WTC11 (cell line): ENCODE measurements around the gene ONECUT2. TPM values are rescaled to one million over a fixed set of nuclear protein-coding genes. Genes with fewer than 3 reads are reported as not detected.

Experiments
- ATAC-seq: fragments of 200-7000 bp; cut with Tn5 transposase; 2 replicates; pipeline ENCODE4 v1.10.0; 2021; ENCODE audit warnings: mild to moderate bottlenecking, moderate library complexity
- CTCF ChIA-PET: fragments of 300-600 bp; sonication (Branson Sonifier 250); formaldehyde crosslinking; loops from one replicate; lab custom pipeline; 2021; ENCODE audit warnings: antibody characterized with exemption; lab: Charles Lee
- POLR2A ChIA-PET: fragments of 350-600 bp; sonication (Branson Sonifier 250); formaldehyde crosslinking; loops from one replicate; lab custom pipeline; 2021; ENCODE audit warnings: antibody characterized with exemption; lab: Charles Lee
- DNase-seq: peaks from one replicate; pipeline ENCODE4 v3.0.0; 2021; ENCODE audit warnings: low spot score
- H3K27ac Mint-ChIP-seq: 2 replicates; pipeline ENCODE4 v1.8.0; 2021; ENCODE audit warnings: mixed read lengths
- H3K27me3 Mint-ChIP-seq: 2 replicates; pipeline ENCODE4 v1.8.0; 2021; ENCODE audit warnings: low read depth, mild to moderate bottlenecking, moderate library complexity, mixed read lengths
- H3K36me3 Mint-ChIP-seq: 2 replicates; pipeline ENCODE4 v1.8.0; 2021; ENCODE audit warnings: mixed read lengths
- H3K4me1 Mint-ChIP-seq: 2 replicates; pipeline ENCODE4 v1.8.0; 2022; ENCODE audit warnings: mixed read lengths
- H3K4me3 Mint-ChIP-seq: 2 replicates; pipeline ENCODE4 v1.8.0; 2021; ENCODE audit warnings: mild to moderate bottlenecking, moderate library complexity, mixed read lengths
- H3K9me3 Mint-ChIP-seq: 2 replicates; pipeline ENCODE4 v1.8.0; 2021; ENCODE audit warnings: mixed read lengths
- AFF4 ChIP-seq: sonication (generic); formaldehyde crosslinking; IDR thresholded peaks from 2 replicates; pipeline ENCODE4 v1.8.1; 2023; ENCODE audit warnings: mild to moderate bottlenecking, missing genetic modification reagents, borderline replicate concordance
- ATF1 ChIP-seq: sonication (generic); formaldehyde crosslinking; IDR thresholded peaks from 2 replicates; pipeline ENCODE4 v1.8.1; 2023; ENCODE audit warnings: mild to moderate bottlenecking, moderate library complexity, missing genetic modification reagents
- CDX4 ChIP-seq: fragments of 250-450 bp; sonication (Bioruptor Pico); IDR thresholded peaks from 2 replicates; pipeline ENCODE4 v1.9.0; 2021; ENCODE audit warnings: moderate library complexity, mild to moderate bottlenecking, inconsistent platforms, borderline replicate concordance
- ELF4 ChIP-seq: sonication (generic); formaldehyde crosslinking; IDR thresholded peaks from 2 replicates; pipeline ENCODE4 v1.8.1; 2022; ENCODE audit warnings: low read depth, mild to moderate bottlenecking, moderate library complexity, missing genetic modification reagents
- FOXK1 ChIP-seq: sonication (generic); formaldehyde crosslinking; IDR thresholded peaks from 2 replicates; pipeline ENCODE4 v1.8.0; 2022; ENCODE audit warnings: mild to moderate bottlenecking, moderate library complexity, missing genetic modification reagents
- IRF1 ChIP-seq: sonication (generic); formaldehyde crosslinking; IDR thresholded peaks from 2 replicates; pipeline ENCODE4 v1.8.0; 2023; ENCODE audit warnings: missing genetic modification reagents
- IRF2 ChIP-seq: sonication (generic); formaldehyde crosslinking; IDR thresholded peaks from 2 replicates; pipeline ENCODE4 v1.8.0; 2022; ENCODE audit warnings: low read depth, missing genetic modification reagents, borderline replicate concordance
- JUN ChIP-seq: sonication (generic); formaldehyde crosslinking; IDR thresholded peaks from 2 replicates; pipeline ENCODE4 v1.8.0; 2023; ENCODE audit warnings: mild to moderate bottlenecking, missing genetic modification reagents
- KAT7 ChIP-seq: sonication (generic); formaldehyde crosslinking; IDR thresholded peaks from 2 replicates; pipeline ENCODE4 v1.8.1; 2023; ENCODE audit warnings: missing genetic modification reagents, mild to moderate bottlenecking, borderline replicate concordance
- MAX ChIP-seq: sonication (generic); formaldehyde crosslinking; IDR thresholded peaks from 2 replicates; pipeline ENCODE4 v1.8.0; 2022; ENCODE audit warnings: mild to moderate bottlenecking, missing genetic modification reagents
- MYBL2 ChIP-seq: sonication (generic); formaldehyde crosslinking; IDR thresholded peaks from 2 replicates; pipeline ENCODE4 v1.8.1; 2023; ENCODE audit warnings: mild to moderate bottlenecking, moderate library complexity, missing genetic modification reagents
- NFATC4 ChIP-seq: fragments of 250-450 bp; sonication (Bioruptor Pico); IDR thresholded peaks from 2 replicates; pipeline ENCODE4 v1.9.0; 2021; ENCODE audit warnings: mild to moderate bottlenecking
- NR1H2 ChIP-seq: sonication (generic); formaldehyde crosslinking; IDR thresholded peaks from 2 replicates; pipeline ENCODE4 v1.9.0; 2021; ENCODE audit warnings: mild to moderate bottlenecking, moderate library complexity, missing genetic modification reagents
- NR3C1 ChIP-seq: sonication (generic); formaldehyde crosslinking; conservative IDR thresholded peaks from 2 replicates; pipeline ENCODE4 v1.8.1; 2023; ENCODE audit warnings: low read depth, mild to moderate bottlenecking, missing genetic modification reagents
- PREB ChIP-seq: sonication (generic); formaldehyde crosslinking; IDR thresholded peaks from 2 replicates; pipeline ENCODE4 v1.8.1; 2022; ENCODE audit warnings: mild to moderate bottlenecking, missing genetic modification reagents, moderate library complexity, borderline replicate concordance
- PRRX2 ChIP-seq: fragments of 250-450 bp; sonication (Bioruptor Pico); IDR thresholded peaks from 2 replicates; pipeline ENCODE4 v1.8.0; 2021; ENCODE audit warnings: mild to moderate bottlenecking
- RORB ChIP-seq: fragments of 250-450 bp; sonication (Bioruptor Pico); IDR thresholded peaks from 2 replicates; pipeline ENCODE4 v1.9.0; 2021; ENCODE audit warnings: mild to moderate bottlenecking
- SOX15 ChIP-seq: fragments of 250-450 bp; sonication (Bioruptor Pico); IDR thresholded peaks from 2 replicates; pipeline ENCODE4 v1.9.0; 2021; ENCODE audit warnings: mild to moderate bottlenecking
- SP1 ChIP-seq: sonication (generic); formaldehyde crosslinking; conservative IDR thresholded peaks from 2 replicates; pipeline ENCODE4 v1.8.1; 2022; ENCODE audit warnings: missing genetic modification reagents
- TCF7 ChIP-seq: sonication (generic); formaldehyde crosslinking; IDR thresholded peaks from 2 replicates; pipeline ENCODE4 v1.8.0; 2022; ENCODE audit warnings: mild to moderate bottlenecking, low read depth, missing genetic modification reagents, moderate library complexity
- USF2 ChIP-seq: sonication (generic); formaldehyde crosslinking; IDR thresholded peaks from 2 replicates; pipeline ENCODE4 v1.8.1; 2023; ENCODE audit warnings: mild to moderate bottlenecking, missing genetic modification reagents, moderate library complexity
- ZNF232 ChIP-seq: sonication (generic); formaldehyde crosslinking; IDR thresholded peaks from 2 replicates; pipeline ENCODE4 v1.8.0; 2022; ENCODE audit warnings: mild to moderate bottlenecking, missing genetic modification reagents
- ZNF317 ChIP-seq: sonication (generic); formaldehyde crosslinking; IDR thresholded peaks from 2 replicates; pipeline ENCODE4 v1.8.1; 2023; ENCODE audit warnings: low read depth, mild to moderate bottlenecking, moderate library complexity, missing genetic modification reagents, borderline replicate concordance
- ZNF416 ChIP-seq: fragments of 250-450 bp; sonication (Bioruptor Pico); IDR thresholded peaks from 2 replicates; pipeline ENCODE4 v1.9.0; 2021; ENCODE audit warnings: mild to moderate bottlenecking, inconsistent platforms
- ZNF671 ChIP-seq: fragments of 250-450 bp; sonication (Bioruptor Pico); IDR thresholded peaks from 2 replicates; pipeline ENCODE4 v1.8.0; 2021; ENCODE audit warnings: mild to moderate bottlenecking
- total RNA-seq: library from RNA; stranded (reverse); gene quantifications from 3 replicates; pipeline ENCODE4 v1.2.3, GENCODE V29; 2021

The ONECUT2 gene
- total RNA-seq, 1 experiment from 2014 or later: 0.87 TPM

GRCh38 chr18:57438743-57439608 is 3.8 kb downstream of the ONECUT2 start:
- Mint-ChIP-seq H3K27me3 (peaks cover 99% of the 10 kb centered on the region), H3K36me3 (no peaks in the 10 kb centered on the region), H3K9me3 (no peaks in the 10 kb centered on the region), H3K4me3 (peak overlapping the region; percentile 83), H3K4me1 (peaks cover 55% of the 10 kb centered on the region), H3K27ac (no peak overlapping the region)
- POLR2A ChIA-PET: no interaction called here
- ATAC-seq (no peak), DNase-seq (no peak)
- CTCF ChIA-PET: interaction anchor here (0.6 to 4.8 kb wide), 9 partner anchors 8 to 565 kb away, joined by 3 to 35 read pairs (median 5); partner anchors contain the start of gene ST8SIA3
- TF ChIP-seq MYBL2 (CRISPR knock-in tag) (no peak), SOX15 (CRISPR knock-in tag) (no peak), AFF4 (CRISPR knock-in tag) (no peak), FOXK1 (CRISPR knock-in tag) (no peak), IRF2 (CRISPR knock-in tag) (no peak), CDX4 (CRISPR knock-in tag) (no peak), ELF4 (CRISPR knock-in tag) (no peak), NR3C1 (CRISPR knock-in tag) (no peak)

GRCh38 chr18:57439609-57439968 is 4.4 kb downstream of the ONECUT2 start:
- peaks cover 99% of the 10 kb centered on the region for H3K27me3 Mint-ChIP-seq
- DNase-seq (peak; percentile 74), ATAC-seq (peak; percentile 1)
- CTCF ChIA-PET: interaction anchor here (4.8 kb wide), 1 partner anchor 11 kb away, joined by 35 read pairs; no protein-coding TSS in a partner anchor
- no peak overlapping the region for H3K27ac Mint-ChIP-seq
- no peak for TF ChIP-seq RORB (CRISPR knock-in tag)
- H3K36me3 Mint-ChIP-seq: no peaks in the 10 kb centered on the region
- peak overlapping the region; percentile 83 for H3K4me3 Mint-ChIP-seq
- POLR2A ChIA-PET: no interaction called here
- H3K9me3 Mint-ChIP-seq: no peaks in the 10 kb centered on the region
- H3K4me1 Mint-ChIP-seq: peaks cover 49% of the 10 kb centered on the region

GRCh38 chr18:57439985-57440330 is 4.8 kb downstream of the ONECUT2 start:
- ChIA-PET CTCF (interaction anchor here (4.8 kb wide), 1 partner anchor 12 kb away, joined by 35 read pairs; no protein-coding TSS in a partner anchor), POLR2A (no interaction called here)
- Mint-ChIP-seq H3K9me3 (no peaks in the 10 kb centered on the region), H3K36me3 (no peaks in the 10 kb centered on the region), H3K27me3 (peaks cover 99% of the 10 kb centered on the region), H3K4me3 (peak overlapping the region; percentile 83), H3K4me1 (peaks cover 47% of the 10 kb centered on the region), H3K27ac (no peak overlapping the region)
- DNase-seq: no peak
- ATAC-seq: no peak
- TF ChIP-seq PREB (CRISPR knock-in tag): no peak
- TF ChIP-seq MAX (CRISPR knock-in tag): no peak
- no peak for TF ChIP-seq ATF1 (CRISPR knock-in tag)
- TF ChIP-seq IRF1 (CRISPR knock-in tag): no peak
- no peak for TF ChIP-seq USF2
- TF ChIP-seq KAT7 (CRISPR knock-in tag): no peak
- no peak for TF ChIP-seq NR1H2 (CRISPR knock-in tag)
- TF ChIP-seq JUN: no peak
- TF ChIP-seq SP1 (CRISPR knock-in tag): no peak
- no peak for TF ChIP-seq ZNF416 (CRISPR knock-in tag)
- TF ChIP-seq PRRX2 (CRISPR knock-in tag): no peak
- no peak for TF ChIP-seq NFATC4 (CRISPR knock-in tag)
- no peak for TF ChIP-seq RORB (CRISPR knock-in tag)
- TF ChIP-seq TCF7 (CRISPR knock-in tag): no peak
- no peak for TF ChIP-seq ZNF317 (CRISPR knock-in tag)
- TF ChIP-seq ZNF232 (CRISPR knock-in tag): no peak
- no peak for TF ChIP-seq FOXK1 (CRISPR knock-in tag)
- TF ChIP-seq ZNF671 (CRISPR knock-in tag): no peak
